Suprapubic skin (tissue), 4 donors: ENCODE results near the gene ZNF501. TPM values are rescaled to one million over a fixed set of nuclear protein-coding genes. Genes with fewer than 3 reads are reported as not detected.

Source experiments
- DNase-seq, 2 donors: peaks; one replicate each; pipeline ENCODE4 v3.0.0-alpha.2; 2019; ENCODE audit warnings: low spot score in 2 of 2
- H3K27ac ChIP-seq: fragments of 200-600 bp; sonication (generic); one replicate; pipeline ENCODE4 v1.5.1; 2019
- H3K27me3 ChIP-seq: fragments of 200-600 bp; sonication (generic); one replicate; pipeline ENCODE4 v1.5.1; 2019
- H3K36me3 ChIP-seq: fragments of 200-600 bp; sonication (generic); one replicate; pipeline ENCODE4 v1.5.1; 2019
- H3K4me1 ChIP-seq: fragments of 200-600 bp; sonication (generic); one replicate; pipeline ENCODE4 v1.5.1; 2019
- H3K4me3 ChIP-seq: fragments of 200-600 bp; sonication (generic); one replicate; pipeline ENCODE4 v1.5.1; 2019; ENCODE audit warnings: mild to moderate bottlenecking
- H3K9me3 ChIP-seq: fragments of 200-600 bp; sonication (generic); one replicate; pipeline ENCODE4 v1.5.1; 2019
- CTCF ChIP-seq, 2 donors: fragments of 200-600 bp in 1 of 2; fragments of 450-650 bp in 1 of 2; sonication (generic) in 1 of 2; IDR thresholded peaks; one replicate each; pipeline ENCODE4 v1.5.1; 2016 to 2019; ENCODE audit warnings: antibody characterized with exemption in 2 of 2, mild to moderate bottlenecking in 1 of 2, moderate library complexity in 1 of 2
- EP300 ChIP-seq: sonication (generic); formaldehyde crosslinking; IDR thresholded peaks from one replicate; pipeline ENCODE4 v1.6.1; 2017; ENCODE audit warnings: antibody characterized with exemption
- POLR2A ChIP-seq, 2 donors: fragments of 450-650 bp; IDR thresholded peaks; one replicate each; pipeline ENCODE4 v1.6.1; 2017; ENCODE audit warnings: antibody characterized with exemption in 2 of 2, mild to moderate bottlenecking in 2 of 2, moderate library complexity in 2 of 2
- POLR2AphosphoS5 ChIP-seq, 3 donors: sonication (generic); formaldehyde crosslinking; IDR thresholded peaks; one replicate each; pipeline ENCODE4 v1.6.1; 2017; ENCODE audit warnings: antibody characterized with exemption in 3 of 3
- WGBS: methylation state at CpG from one replicate; pipeline ENCODE4 v1.1.5; 2018; 5-methylcytosine and 5-hydroxymethylcytosine counted together
- total RNA-seq, 4 donors: library from RNA; depleted of rRNA; stranded (reverse); fragments of >200 nt; gene quantifications; one replicate each; pipeline ENCODE4 v1.1.0, GENCODE V29; 2016

ZNF501 gene
- total RNA-seq, 4 donors from 2014 or later = 1.4 to 4.0 (median 2.3) TPM

- peak within 1 kb of the TSS; percentile 38 for H3K27ac ChIP-seq
- peaks cover 5% of the 10 kb centered on the region for H3K4me1 ChIP-seq
- H3K36me3 ChIP-seq = peaks cover 5% of the 10 kb centered on the region
- under 1% methylated on average over 31 of the region's 36 CpGs for WGBS
- peak within 1 kb of the TSS; percentile 90 for H3K4me3 ChIP-seq
- peak; percentile 86 to 87 for DNase-seq
- no peaks in the 10 kb centered on the region for H3K9me3 ChIP-seq
- H3K27me3 ChIP-seq = peaks cover 16% of the 10 kb centered on the region
- TF ChIP-seq POLR2AphosphoS5 (IDR thresholded peaks at IDR 0.05) = no peak
- peak; percentile 16 to 29 for TF ChIP-seq CTCF (IDR thresholded peaks at IDR 0.05)
- no peak for TF ChIP-seq POLR2A (IDR thresholded peaks at IDR 0.05)
- no peak for TF ChIP-seq EP300
These were observed 16.9 kb upstream of the ZNF501 start, which contains the start of gene ZNF502 for GRCh38 chr3:44712455-44713075. TSS of gene ZNF502 (plus strand) at chr3:44712660. CDS start at chr3:44720262, 7,602 bp downstream.

- TF ChIP-seq POLR2A (IDR thresholded peaks at IDR 0.05) (no peak), EP300 (no peak), CTCF (IDR thresholded peaks at IDR 0.05) (no peak)
- WGBS = 98% methylated on average over 10 of the region's 10 CpGs
- Histone ChIP-seq H3K4me3 (no peak overlapping the region), H3K36me3 (peaks cover 49% of the 10 kb centered on the region), H3K4me1 (no peaks in the 10 kb centered on the region), H3K27me3 (no peaks in the 10 kb centered on the region), H3K9me3 (peaks cover 64% of the 10 kb centered on the region), H3K27ac (no peak overlapping the region)
- DNase-seq = no peak
These were observed 8.0 kb upstream of the ZNF501 start for GRCh38 chr3:44721231-44722102.

- Histone ChIP-seq H3K27ac (no peak overlapping the region), H3K4me3 (no peak overlapping the region), H3K4me1 (no peaks in the 10 kb centered on the region), H3K9me3 (peaks cover 69% of the 10 kb centered on the region), H3K27me3 (no peaks in the 10 kb centered on the region), H3K36me3 (peaks cover 49% of the 10 kb centered on the region)
- WGBS = 100% methylated on average over 1 of the region's 1 CpG
- no peak for TF ChIP-seq POLR2AphosphoS5 (IDR thresholded peaks at IDR 0.05)
- TF ChIP-seq CTCF (IDR thresholded peaks at IDR 0.05) = no peak
- no peak for TF ChIP-seq POLR2A (IDR thresholded peaks at IDR 0.05)
- TF ChIP-seq EP300 = no peak
- no peak for DNase-seq
These were observed 7.4 kb upstream of the ZNF501 start for GRCh38 chr3:44722103-44722401.

GRCh38 chr3:44734646-44735168 lies 5.3 kb downstream of the ZNF501 start:
- H3K4me1 ChIP-seq = peaks cover 8% of the 10 kb centered on the region
- peaks cover 62% of the 10 kb centered on the region for H3K9me3 ChIP-seq
- H3K27ac ChIP-seq = no peak overlapping the region
- no peak for DNase-seq
- no peak overlapping the region for H3K4me3 ChIP-seq
- 92% methylated on average over 3 of the region's 3 CpGs for WGBS
- TF ChIP-seq POLR2AphosphoS5 (IDR thresholded peaks at IDR 0.05) = no peak
- TF ChIP-seq EP300 = no peak
- TF ChIP-seq POLR2A (IDR thresholded peaks at IDR 0.05) = no peak
- no peak for TF ChIP-seq CTCF (IDR thresholded peaks at IDR 0.05)
- H3K36me3 ChIP-seq = peaks cover 40% of the 10 kb centered on the region
- H3K27me3 ChIP-seq = no peaks in the 10 kb centered on the region

GRCh38 chr3:44761101-44761423 lies 31.6 kb downstream of the ZNF501 start:
- Histone ChIP-seq H3K27me3 (no peaks in the 10 kb centered on the region), H3K27ac (peak overlapping the region; percentile 7), H3K4me1 (peaks cover 14% of the 10 kb centered on the region), H3K36me3 (no peaks in the 10 kb centered on the region), H3K9me3 (no peaks in the 10 kb centered on the region), H3K4me3 (peak overlapping the region; percentile 59)
- DNase-seq = no peak
- WGBS = 8% methylated on average over 9 of the region's 15 CpGs
- TF ChIP-seq POLR2A (IDR thresholded peaks at IDR 0.05) = no peak
- no peak for TF ChIP-seq EP300
- no peak for TF ChIP-seq POLR2AphosphoS5 (IDR thresholded peaks at IDR 0.05)
- no peak for TF ChIP-seq CTCF (IDR thresholded peaks at IDR 0.05)
